SK-N-SH treated with all-trans-retinoic acid at 6 μM for 48 hours (cell line): ENCODE results near the gene SEL1L.

Source experiments
- ARNTL ChIP-seq: fragments of 450-650 bp; formaldehyde crosslinking; IDR thresholded peaks from 2 replicates; pipeline ENCODE4 v1.5.0; 2020; ENCODE audit warnings: low read depth, mild to moderate bottlenecking, moderate library complexity, borderline replicate concordance
- CSDC2 ChIP-seq: fragments of 250-450 bp; sonication (Bioruptor Pico); IDR thresholded peaks from 2 replicates; pipeline ENCODE4 v1.5.0; 2020; ENCODE audit warnings: mild to moderate bottlenecking, moderate library complexity
- CSRNP3 ChIP-seq: fragments of 250-450 bp; sonication (Bioruptor Pico); IDR thresholded peaks from 2 replicates; pipeline ENCODE4 v1.5.1; 2021; ENCODE audit warnings: mild to moderate bottlenecking, moderate library complexity
- OSR1 ChIP-seq: fragments of 250-450 bp; sonication (Bioruptor Pico); IDR thresholded peaks from 2 replicates; pipeline ENCODE4 v1.8.0; 2022; ENCODE audit warnings: moderate library complexity, mild to moderate bottlenecking, inconsistent platforms
- PATZ1 ChIP-seq: fragments of 250-450 bp; sonication (Bioruptor Pico); IDR thresholded peaks from 2 replicates; pipeline ENCODE4 v1.8.0; 2020; ENCODE audit warnings: mild to moderate bottlenecking, moderate library complexity, borderline replicate concordance
- RARB ChIP-seq: fragments of 250-450 bp; sonication (Bioruptor Pico); IDR thresholded peaks from 2 replicates; pipeline ENCODE4 v1.8.0; 2021; ENCODE audit warnings: mild to moderate bottlenecking, moderate library complexity
- TOX ChIP-seq: fragments of 250-450 bp; sonication (Bioruptor Pico); IDR thresholded peaks from 2 replicates; pipeline ENCODE4 v1.8.0; 2021; ENCODE audit warnings: mild to moderate bottlenecking, moderate library complexity, borderline replicate concordance
- ZNF565 ChIP-seq: fragments of 450-650 bp; formaldehyde crosslinking; conservative IDR thresholded peaks from 2 replicates; pipeline ENCODE4 v1.5.0; 2020; ENCODE audit warnings: low read depth, mild to moderate bottlenecking, moderate library complexity

GRCh38 chr14:81437244-81437643 lies 96.4 kb downstream of the SEL1L start:
- TF ChIP-seq ARNTL (CRISPR knock-in tag) (no peak), ZNF565 (CRISPR knock-in tag) (no peak), CSRNP3 (no peak), CSDC2 (CRISPR knock-in tag) (no peak), TOX (CRISPR knock-in tag) (no peak), RARB (no peak), PATZ1 (CRISPR knock-in tag) (no peak), OSR1 (no peak)
